ENCODE measurements around the gene PSMA7.

PSMA7 gene

DNA sequence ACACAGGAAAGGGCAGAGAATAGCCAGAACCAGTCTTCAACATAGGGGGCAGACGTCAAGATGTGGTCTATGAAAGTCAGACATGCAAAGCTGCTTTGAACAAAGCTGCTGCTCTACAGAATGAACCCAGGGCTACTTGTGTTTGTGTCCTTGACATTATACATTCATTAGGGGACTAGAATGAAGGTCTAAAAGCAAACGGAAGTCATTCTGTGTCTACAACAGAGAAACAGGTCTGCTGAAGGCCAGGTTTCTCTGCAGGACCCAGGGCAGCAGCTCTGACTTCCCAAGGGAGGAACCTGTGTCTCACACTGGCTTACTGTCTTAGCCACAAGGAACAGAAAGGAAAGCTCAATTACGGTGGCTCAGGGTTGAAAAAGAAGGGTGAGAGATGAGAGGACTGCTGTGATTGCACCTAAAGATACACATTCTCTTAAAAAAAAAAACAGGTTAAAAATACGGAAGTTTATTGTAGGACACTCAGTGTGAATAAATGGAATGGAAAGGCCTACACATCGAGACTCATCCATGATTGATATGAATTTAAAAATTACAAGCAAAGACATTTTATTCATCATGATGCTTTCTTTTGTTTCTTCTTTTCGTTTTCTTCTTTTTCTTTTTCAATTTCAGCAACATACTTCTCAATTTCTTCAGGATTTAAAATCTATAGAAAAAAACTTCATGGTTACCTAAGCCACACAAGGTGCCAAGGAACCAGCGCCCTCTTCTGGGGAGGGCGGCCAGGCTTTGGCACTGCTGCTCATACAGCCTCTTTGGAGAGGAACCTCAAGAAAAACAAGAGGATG is 6.7 kb downstream of the PSMA7 start:
- ATAC-seq (ENCODE audit: insufficient read depth, low read depth) (peak; percentile 73), DNase-seq (peak; percentile 73)
- peaks cover 94% of the 10 kb centered on the region for H4K20me1 ChIP-seq (ENCODE audit: insufficient read depth, low read length)
- TF ChIP-seq, protein P1, sequence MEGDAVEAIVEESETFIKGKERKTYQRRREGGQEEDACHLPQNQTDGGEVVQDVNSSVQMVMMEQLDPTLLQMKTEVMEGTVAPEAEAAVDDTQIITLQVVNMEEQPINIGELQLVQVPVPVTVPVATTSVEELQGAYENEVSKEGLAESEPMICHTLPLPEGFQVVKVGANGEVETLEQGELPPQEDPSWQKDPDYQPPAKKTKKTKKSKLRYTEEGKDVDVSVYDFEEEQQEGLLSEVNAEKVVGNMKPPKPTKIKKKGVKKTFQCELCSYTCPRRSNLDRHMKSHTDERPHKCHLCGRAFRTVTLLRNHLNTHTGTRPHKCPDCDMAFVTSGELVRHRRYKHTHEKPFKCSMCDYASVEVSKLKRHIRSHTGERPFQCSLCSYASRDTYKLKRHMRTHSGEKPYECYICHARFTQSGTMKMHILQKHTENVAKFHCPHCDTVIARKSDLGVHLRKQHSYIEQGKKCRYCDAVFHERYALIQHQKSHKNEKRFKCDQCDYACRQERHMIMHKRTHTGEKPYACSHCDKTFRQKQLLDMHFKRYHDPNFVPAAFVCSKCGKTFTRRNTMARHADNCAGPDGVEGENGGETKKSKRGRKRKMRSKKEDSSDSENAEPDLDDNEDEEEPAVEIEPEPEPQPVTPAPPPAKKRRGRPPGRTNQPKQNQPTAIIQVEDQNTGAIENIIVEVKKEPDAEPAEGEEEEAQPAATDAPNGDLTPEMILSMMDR (IDR thresholded peaks at IDR 0.05; ENCODE audit: borderline replicate concordance, extremely low read depth, low read length, poor library complexity, severe bottlenecking), result peak; percentile 95
- no peak for TF ChIP-seq EZH2 (IDR thresholded peaks at IDR 0.05; ENCODE audit: borderline replicate concordance, low read depth, low read length, severe bottlenecking)
- H2AFZ ChIP-seq (ENCODE audit: low read depth, low read length), result no peak overlapping the region
- peaks cover 53% of the 10 kb centered on the region for H3K79me2 ChIP-seq (ENCODE audit: insufficient read depth, low read length)
- H3K9ac ChIP-seq (ENCODE audit: low read depth, low read length), result no peak overlapping the region
- H3K27me3 ChIP-seq (ENCODE audit: insufficient read depth, low read length, poor library complexity), result no peaks in the 10 kb centered on the region
- H3K4me1 ChIP-seq (ENCODE audit: insufficient read depth, low read length), result peaks cover 20% of the 10 kb centered on the region
- no peak overlapping the region for H3K27ac ChIP-seq (ENCODE audit: low read length)
- H3K4me2 ChIP-seq (ENCODE audit: insufficient read depth, low read length), result no peak overlapping the region
- no peak overlapping the region for H3K4me3 ChIP-seq (ENCODE audit: low read depth in 1 of 2, low read length in 2 of 2)
- H3K36me3 ChIP-seq (ENCODE audit: insufficient read depth, low read length), result peaks cover 100% of the 10 kb centered on the region
- H3K9me3 ChIP-seq (ENCODE audit: insufficient read depth, low read length, severe bottlenecking), result no peaks in the 10 kb centered on the region

DNA sequence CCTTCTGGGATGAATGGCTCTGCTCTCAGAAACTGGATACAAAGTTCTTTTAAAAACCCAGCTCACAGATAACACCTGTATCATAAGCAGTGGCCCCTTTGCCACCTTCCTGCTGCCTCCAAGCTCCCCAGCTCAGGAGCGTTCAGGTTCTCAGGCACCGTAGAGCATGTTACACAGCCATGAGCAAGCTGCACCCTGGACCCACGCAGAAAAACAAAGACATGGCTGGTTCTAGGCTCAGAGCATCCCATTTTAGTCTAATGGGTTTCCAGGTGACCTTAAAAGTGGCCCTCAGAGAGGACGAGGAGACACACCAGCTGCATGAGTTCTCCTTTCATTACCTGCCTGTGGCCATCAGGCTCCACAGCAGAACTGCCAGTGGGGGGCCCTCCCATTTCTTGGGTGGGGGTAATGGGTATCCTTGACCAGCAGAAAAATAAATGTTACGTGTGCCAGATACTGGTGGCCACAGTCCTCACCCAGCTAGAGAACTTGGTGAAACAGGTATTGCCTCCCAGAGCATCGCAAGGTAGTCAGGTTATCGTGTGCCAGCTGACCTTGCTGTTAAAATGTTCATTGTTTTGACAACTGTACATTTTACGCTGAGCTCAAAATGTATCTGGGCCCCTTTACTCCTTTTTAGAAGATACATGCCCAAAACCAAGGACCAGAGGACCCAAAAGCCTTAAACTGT is 7.5 kb downstream of the PSMA7 start:
- TF ChIP-seq EZH2 (IDR thresholded peaks at IDR 0.05; ENCODE audit: borderline replicate concordance, low read depth, low read length, severe bottlenecking), result no peak
- TF ChIP-seq, protein P1 (IDR thresholded peaks at IDR 0.05; ENCODE audit: borderline replicate concordance, extremely low read depth, low read length, poor library complexity, severe bottlenecking), result no peak
- Histone ChIP-seq H3K27me3 (ENCODE audit: insufficient read depth, low read length, poor library complexity) (no peaks in the 10 kb centered on the region), H2AFZ (ENCODE audit: low read depth, low read length) (no peak overlapping the region), H3K4me1 (ENCODE audit: insufficient read depth, low read length) (peaks cover 12% of the 10 kb centered on the region), H3K36me3 (ENCODE audit: insufficient read depth, low read length) (peaks cover 100% of the 10 kb centered on the region), H4K20me1 (ENCODE audit: insufficient read depth, low read length) (peaks cover 92% of the 10 kb centered on the region), H3K9me3 (ENCODE audit: insufficient read depth, low read length, severe bottlenecking) (no peaks in the 10 kb centered on the region), H3K27ac (ENCODE audit: low read length) (no peak overlapping the region), H3K9ac (ENCODE audit: low read depth, low read length) (no peak overlapping the region), H3K4me3 (ENCODE audit: low read depth in 1 of 2, low read length in 2 of 2) (no peak overlapping the region), H3K79me2 (ENCODE audit: insufficient read depth, low read length) (peaks cover 45% of the 10 kb centered on the region), H3K4me2 (ENCODE audit: insufficient read depth, low read length) (no peak overlapping the region)
- DNase-seq (no peak), ATAC-seq (ENCODE audit: insufficient read depth, low read depth) (no peak)

DNA sequence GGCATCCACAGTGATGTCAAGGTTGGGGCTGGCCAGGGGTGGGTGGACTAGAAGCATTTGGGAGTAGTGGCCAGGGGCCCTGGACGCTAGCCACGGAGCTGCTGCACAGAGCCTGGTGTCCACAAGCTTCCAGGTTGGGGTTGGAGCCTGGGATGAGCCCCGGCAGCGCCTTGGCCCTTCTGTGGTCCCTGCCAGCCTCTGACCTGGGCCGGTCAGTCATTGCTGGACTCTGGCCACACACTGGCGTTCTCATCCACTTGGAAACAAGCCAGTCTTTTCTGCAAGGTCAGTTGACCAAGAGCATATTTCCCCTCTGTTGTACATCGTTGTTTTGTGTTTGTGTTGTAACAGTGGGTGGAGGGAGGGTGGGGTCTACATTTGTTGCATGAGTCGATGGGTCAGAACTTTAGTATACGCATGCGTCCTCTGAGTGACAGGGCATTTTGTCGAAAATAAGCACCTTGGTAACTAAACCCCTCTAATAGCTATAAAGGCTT is 8.4 kb downstream of the PSMA7 start:
- Histone ChIP-seq H3K27me3 (ENCODE audit: insufficient read depth, low read length, poor library complexity) (no peaks in the 10 kb centered on the region), H3K4me1 (ENCODE audit: insufficient read depth, low read length) (0 out of 2 replicates have a peak, but pooled peaks cover 5% of the 10 kb centered on the region), H4K20me1 (ENCODE audit: insufficient read depth, low read length) (peaks cover 88% of the 10 kb centered on the region), H3K27ac (ENCODE audit: low read length) (no peak overlapping the region), H3K36me3 (ENCODE audit: insufficient read depth, low read length) (peaks cover 100% of the 10 kb centered on the region), H3K9ac (ENCODE audit: low read depth, low read length) (no peak overlapping the region), H3K4me3 (ENCODE audit: low read depth in 1 of 2, low read length in 2 of 2) (no peak overlapping the region), H3K9me3 (ENCODE audit: insufficient read depth, low read length, severe bottlenecking) (no peaks in the 10 kb centered on the region), H3K79me2 (ENCODE audit: insufficient read depth, low read length) (peaks cover 36% of the 10 kb centered on the region), H2AFZ (ENCODE audit: low read depth, low read length) (no peak overlapping the region), H3K4me2 (ENCODE audit: insufficient read depth, low read length) (no peak overlapping the region)
- no peak for TF ChIP-seq EZH2 (IDR thresholded peaks at IDR 0.05; ENCODE audit: borderline replicate concordance, low read depth, low read length, severe bottlenecking)
- TF ChIP-seq, protein P1 (IDR thresholded peaks at IDR 0.05; ENCODE audit: borderline replicate concordance, extremely low read depth, low read length, poor library complexity, severe bottlenecking), result no peak
- DNase-seq (no peak), ATAC-seq (ENCODE audit: insufficient read depth, low read depth) (no peak)

Data from DND-41 (cell line).